Choroid plexus epithelial cell (primary cell): Measurements from ENCODE around the gene PHACTR4.
A peak's percentile ranks its signal among the peaks of the same experiment; 100 is the strongest.
"Not testable (repeated sequence)": the region's sequence is repeated elsewhere in the genome, so short reads cannot be mapped to it uniquely, and the experiment has no call there.

Experiments
- DNase-seq: peaks from one replicate; pipeline ENCODE4 v3.0.0-alpha.2; 2010; ENCODE audit warnings: low read depth
- H3K4me3 ChIP-seq: 2 replicates; pipeline ENCODE4 v1.5.1; 2011; ENCODE audit warnings: low read depth, mild to moderate bottlenecking, control low read depth, low read length, moderate library complexity
- TF ChIP-seq, protein P1 (sequence below): conservative IDR thresholded peaks from 2 replicates; pipeline ENCODE4 v1.5.1; 2011; ENCODE audit warnings: low read depth, mild to moderate bottlenecking, control low read depth, inconsistent platforms, low read length, moderate library complexity

PHACTR4 gene

DNA sequence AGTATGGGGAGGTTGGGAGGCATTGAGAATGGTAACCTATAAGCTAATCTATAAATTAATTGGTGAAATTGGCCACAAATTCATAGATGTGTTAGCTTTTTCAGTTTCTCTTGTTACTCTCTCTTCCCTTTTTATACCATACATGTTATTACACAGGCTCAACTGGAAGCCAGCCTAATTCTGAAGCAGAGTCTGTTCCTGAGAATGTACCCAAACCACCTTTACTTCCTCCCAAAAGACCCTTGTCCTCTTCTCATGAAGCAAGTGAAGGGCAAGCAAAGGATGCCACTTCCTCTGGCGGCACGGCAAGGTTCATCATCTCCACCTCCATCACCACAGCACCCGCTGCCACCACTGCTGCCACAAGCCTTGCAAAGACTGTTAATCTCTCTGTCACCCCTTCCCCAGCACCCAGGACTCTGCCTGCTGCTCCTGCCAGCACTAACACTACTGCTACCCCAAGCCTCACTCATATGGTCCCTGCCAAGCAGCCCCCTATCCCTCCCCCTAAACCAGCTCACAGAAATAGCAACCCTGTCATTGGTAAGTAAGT, 96.8 kb downstream of the PHACTR4 start:
- TF ChIP-seq, protein P1, sequence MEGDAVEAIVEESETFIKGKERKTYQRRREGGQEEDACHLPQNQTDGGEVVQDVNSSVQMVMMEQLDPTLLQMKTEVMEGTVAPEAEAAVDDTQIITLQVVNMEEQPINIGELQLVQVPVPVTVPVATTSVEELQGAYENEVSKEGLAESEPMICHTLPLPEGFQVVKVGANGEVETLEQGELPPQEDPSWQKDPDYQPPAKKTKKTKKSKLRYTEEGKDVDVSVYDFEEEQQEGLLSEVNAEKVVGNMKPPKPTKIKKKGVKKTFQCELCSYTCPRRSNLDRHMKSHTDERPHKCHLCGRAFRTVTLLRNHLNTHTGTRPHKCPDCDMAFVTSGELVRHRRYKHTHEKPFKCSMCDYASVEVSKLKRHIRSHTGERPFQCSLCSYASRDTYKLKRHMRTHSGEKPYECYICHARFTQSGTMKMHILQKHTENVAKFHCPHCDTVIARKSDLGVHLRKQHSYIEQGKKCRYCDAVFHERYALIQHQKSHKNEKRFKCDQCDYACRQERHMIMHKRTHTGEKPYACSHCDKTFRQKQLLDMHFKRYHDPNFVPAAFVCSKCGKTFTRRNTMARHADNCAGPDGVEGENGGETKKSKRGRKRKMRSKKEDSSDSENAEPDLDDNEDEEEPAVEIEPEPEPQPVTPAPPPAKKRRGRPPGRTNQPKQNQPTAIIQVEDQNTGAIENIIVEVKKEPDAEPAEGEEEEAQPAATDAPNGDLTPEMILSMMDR, result no peak
- no peak for DNase-seq
- H3K4me3 ChIP-seq, result no peak overlapping the region

DNA sequence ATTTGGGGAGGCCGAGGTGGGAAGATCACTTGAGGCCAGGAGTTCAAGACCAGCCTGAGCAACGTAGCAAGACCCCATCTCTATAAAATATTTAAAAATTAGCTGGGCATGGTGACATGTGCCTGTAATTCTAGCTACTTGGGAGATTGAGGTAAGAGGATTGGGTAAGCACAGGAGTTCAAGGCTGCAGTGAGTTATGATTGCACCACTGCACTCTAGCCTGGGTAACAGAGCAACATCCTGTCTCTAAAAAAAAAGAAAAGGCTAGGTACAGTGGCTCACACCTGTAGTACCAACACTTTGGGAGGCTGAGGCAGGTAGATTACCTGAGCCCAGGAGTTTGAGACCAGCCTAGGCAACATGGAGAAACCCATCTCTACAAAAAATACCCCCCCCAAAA, 100.6 kb downstream of the PHACTR4 start:
- H3K4me3 ChIP-seq, result no peak overlapping the region
- DNase-seq, result peak; percentile 18
- TF ChIP-seq, protein P1, result no peak

DNA sequence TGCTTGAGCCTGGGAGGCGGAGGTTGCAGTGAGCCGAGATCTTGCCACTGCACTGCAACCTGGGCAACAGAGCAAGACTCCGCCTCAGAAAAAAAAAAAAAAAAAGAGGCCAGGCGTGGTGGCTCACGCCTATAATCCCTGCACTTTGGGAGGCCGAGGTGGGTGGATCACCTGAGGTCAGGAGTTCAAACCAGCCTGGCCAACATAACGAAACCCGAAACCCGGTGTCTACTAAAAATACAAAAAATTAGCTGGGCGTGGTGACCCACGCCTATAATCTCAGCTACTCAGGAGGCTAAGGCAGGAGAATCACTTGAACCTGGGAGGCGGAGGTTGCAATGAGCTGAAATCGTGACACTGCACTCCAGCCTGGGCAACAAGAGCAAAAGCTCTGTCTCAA, 110.0 kb downstream of the PHACTR4 start:
- DNase-seq, H3K4me3 ChIP-seq: not testable (repeated sequence)

DNA sequence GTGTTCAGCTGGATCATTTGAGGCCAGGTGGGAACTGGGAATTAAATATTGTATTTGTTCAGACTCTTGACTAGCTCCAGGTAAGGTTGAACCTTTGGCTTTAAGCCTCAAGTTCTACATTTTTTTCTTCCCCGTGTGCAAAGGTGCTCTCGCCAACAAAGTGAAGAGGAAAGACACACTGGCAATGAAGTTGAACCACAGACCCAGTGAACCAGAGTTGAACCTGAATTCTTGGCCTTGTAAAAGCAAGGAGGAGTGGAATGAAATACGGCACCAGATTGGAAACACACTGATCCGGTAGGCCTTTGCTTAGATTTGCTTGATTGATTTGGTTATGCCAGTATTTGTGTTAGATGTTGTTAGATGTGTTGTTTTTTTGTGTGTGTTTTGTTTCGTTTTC, 110.8 kb downstream of the PHACTR4 start:
- DNase-seq, result no peak
- TF ChIP-seq, protein P1, result no peak
- no peak overlapping the region for H3K4me3 ChIP-seq

DNA sequence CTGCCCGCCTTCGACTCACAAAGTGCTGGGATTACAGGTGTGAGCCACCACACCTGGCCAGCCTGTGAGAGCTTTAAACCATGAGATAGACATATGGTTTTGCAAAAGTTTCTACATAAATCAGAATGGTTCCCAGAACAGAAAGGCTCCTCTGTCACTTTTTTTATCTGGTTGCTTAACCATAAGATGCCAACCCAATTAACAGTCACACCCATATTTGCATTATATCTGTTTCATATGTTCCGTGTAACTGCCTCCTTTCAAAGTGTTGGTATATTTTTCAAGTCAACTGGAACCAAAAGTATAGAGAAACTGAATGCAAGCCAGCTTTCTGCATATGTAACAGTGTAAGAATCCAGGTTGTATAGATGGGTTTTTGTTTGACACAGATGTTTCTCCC, 112.6 kb downstream of the PHACTR4 start:
- no peak for DNase-seq
- TF ChIP-seq, protein P1, result no peak
- H3K4me3 ChIP-seq, result no peak overlapping the region

DNA sequence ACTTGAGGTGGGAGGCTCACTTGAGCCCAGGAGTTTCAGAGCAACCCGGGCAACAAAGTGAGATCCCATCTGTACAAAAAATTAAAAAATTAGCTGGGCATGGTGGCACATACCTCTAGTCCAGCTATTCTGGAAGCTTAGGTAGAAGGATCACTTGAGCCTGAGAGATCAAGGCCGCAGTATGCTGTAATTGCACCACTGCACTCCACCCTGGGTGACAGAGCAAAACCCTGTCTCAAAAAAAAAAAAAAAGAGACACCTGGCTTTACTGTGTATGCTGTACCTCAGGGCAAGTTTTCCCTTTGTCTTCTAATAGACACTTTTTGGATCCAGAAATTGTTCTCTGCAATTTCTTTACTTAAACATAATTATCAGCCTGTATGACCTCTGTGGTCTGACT, 113.2 kb downstream of the PHACTR4 start:
- no peak overlapping the region for H3K4me3 ChIP-seq
- TF ChIP-seq, protein P1, result no peak
- DNase-seq, result no peak

DNA sequence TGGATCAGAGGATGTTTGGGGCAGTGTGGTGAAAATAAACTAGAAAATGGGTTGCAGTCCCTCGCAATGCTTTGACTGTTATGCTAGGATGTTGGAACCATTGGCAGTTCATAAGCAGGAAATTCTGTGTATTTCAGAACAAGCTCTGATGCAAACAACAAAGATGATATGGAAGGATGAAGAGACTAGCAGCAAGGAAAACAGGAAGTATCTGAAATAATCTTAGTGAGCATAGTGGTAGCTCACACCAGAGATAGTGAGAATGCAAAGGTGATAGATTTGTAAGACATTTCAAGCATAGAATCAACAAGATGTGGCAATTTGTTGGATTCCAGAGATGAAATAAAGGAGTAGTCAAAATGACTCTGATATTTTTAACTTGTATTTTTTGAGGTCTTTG, 125.2 kb downstream of the PHACTR4 start:
- TF ChIP-seq, protein P1, result no peak
- DNase-seq, result no peak
- H3K4me3 ChIP-seq, result no peak overlapping the region
